G401 (cell line): ENCODE results near the gene CCDC61. TPM values are rescaled to one million over a fixed set of nuclear protein-coding genes. Genes with fewer than 3 reads are reported as not detected.

Source experiments
- DNase-seq: peaks from one replicate; pipeline ENCODE4 v3.0.0-alpha.2; 2015; ENCODE audit warnings: low spot score
- in situ Hi-C: cut with HindIII; loops from 2 replicates; pipeline ENCODE4 v1.10.0; 2016; ENCODE audit warnings: low sequenced_read_pairs, mixed read lengths
- total RNA-seq: library from RNA; depleted of rRNA; stranded (reverse); fragments of >200 nt; shearing (Covaris generic); gene quantifications from 2 replicates; pipeline ENCODE4 v1.2.3, GENCODE V29; 2014; rRNA removed

The CCDC61 gene
- 6.6 and 9.5 TPM in 2 replicates for total RNA-seq

- in situ Hi-C loops: no loop called here
- peak; percentile 100 for DNase-seq
These were observed at the start of gene CCDC61 for GRCh38 chr19:45994998-45995714. Gene CCDC61, plus strand, starts transcription at chr19:45995467. Its CDS starts 7,552 bp downstream, at chr19:46003019.

GRCh38 chr19:45947926-45948325, 47.3 kb upstream of the CCDC61 start:
- DNase-seq: no peak
- in situ Hi-C loops: no loop called here

DNA sequence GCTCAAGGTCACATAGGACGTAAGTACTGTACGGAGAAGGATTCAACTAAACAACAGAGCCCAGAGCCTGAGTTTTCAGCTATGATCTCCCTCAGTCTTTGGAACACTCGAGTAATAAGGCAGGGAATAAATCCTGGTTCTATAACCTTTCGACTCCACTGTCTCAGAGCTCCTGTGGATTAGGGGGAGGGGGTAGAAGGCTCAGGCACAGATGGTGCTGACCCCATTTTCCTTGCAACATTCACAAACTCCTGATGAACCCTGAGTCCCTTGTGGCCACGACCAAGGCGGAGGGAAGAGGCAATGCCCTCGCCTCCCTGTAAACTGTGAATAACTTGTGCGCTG, 43.0 kb upstream of the CCDC61 start:
- in situ Hi-C loops: no loop called here
- no peak for DNase-seq

DNA sequence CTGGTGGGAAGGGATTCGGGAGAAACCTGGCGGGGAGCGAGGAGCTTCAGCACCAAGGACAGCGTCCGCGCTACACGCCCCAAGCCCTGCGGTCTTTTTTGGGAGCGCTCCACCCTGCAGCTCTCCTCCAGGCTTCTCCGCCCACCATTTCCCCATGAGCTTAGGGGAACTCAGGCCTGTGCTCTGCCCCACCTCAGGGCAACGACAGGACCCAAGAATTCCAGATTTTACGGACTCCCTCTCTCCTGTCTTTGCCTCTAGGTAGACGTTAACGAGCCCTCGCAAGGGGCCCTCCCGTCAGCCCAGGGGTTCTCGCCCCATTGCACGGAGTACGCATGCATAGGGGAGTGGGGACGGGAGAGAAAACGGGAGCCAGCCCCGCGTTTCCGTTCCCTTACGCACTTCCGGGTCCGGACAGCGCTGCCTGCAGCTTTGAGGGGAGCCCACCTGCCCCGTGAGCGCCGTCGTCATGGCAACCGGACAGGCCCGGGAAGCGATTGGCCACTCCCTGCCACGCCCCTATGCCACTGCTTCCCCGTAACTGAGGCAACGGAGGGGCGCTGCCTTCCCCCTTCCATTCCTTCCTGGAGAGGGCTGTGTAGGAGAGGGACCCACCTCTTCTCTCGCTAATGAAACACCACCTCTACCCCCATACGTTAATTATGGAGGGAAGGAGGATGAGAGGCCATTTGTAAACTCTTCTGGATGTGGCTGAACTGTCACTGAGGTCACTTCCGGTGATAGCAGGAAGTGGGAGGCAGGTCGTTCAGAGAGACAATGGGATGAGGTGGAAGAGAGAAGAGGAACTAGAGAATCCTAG, 42.4 kb upstream of the CCDC61 start:
- in situ Hi-C loops: no loop called here
- peak; percentile 45 for DNase-seq

- DNase-seq: no peak
- in situ Hi-C loops: no loop called here
These were observed 41.6 kb upstream of the CCDC61 start for GRCh38 chr19:45953676-45954075.

DNA sequence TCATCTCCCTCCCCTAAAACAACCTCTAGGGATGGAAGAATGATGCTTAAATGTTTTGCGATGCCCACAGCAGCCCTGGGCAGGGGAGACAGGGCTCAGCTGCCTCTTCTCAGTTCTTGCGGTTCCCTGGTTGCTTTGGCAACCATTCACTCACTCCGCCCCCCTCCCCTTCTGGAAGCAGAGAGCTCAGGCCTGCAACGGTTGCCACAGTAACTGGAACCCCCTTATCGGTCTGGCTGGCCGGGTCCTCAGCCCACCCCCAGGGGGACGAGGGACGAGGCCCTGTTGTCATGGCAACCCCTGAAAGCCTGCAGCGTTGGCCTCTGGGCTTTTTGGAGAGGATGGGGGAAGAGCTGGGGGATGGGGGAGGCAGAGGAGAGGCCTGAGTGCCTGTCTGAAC, 41.1 kb upstream of the CCDC61 start:
- in situ Hi-C loops: no loop called here
- no peak for DNase-seq

DNA sequence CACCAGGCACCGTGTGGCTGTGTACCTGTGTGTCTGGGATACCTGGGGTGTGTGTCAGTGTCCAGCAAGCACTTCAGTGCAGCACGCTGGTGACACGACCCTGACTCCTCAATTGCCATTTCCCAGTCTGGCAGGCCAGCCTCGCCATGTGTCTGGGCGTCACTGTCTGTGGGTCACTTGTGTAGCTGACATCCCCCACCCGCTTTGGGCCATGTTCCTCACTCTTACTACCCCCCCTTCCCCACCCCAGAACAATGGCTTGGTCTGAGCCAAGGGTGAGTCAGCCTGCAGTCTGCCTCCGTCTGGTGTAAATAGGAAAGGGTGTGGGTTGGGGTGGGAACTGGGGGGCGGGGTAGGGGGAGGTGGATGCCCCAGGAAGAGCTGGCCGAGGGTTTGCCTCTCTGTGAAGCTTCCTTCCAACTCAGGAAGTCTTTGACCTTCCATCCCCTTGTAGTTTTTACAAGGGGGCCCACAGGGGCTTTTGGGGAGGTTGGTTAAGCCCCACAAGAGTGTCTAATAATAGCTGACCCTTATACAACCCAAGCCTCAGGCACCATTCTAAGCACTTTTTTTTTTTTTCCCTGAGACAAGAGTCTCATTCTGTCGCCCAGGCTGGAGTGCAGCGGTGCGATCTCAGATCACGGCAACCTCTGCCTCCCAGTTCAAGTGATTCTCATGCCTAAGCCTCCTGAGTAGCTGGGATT, 39.2 kb upstream of the CCDC61 start:
- DNase-seq: no peak
- in situ Hi-C loops: no loop called here

DNA sequence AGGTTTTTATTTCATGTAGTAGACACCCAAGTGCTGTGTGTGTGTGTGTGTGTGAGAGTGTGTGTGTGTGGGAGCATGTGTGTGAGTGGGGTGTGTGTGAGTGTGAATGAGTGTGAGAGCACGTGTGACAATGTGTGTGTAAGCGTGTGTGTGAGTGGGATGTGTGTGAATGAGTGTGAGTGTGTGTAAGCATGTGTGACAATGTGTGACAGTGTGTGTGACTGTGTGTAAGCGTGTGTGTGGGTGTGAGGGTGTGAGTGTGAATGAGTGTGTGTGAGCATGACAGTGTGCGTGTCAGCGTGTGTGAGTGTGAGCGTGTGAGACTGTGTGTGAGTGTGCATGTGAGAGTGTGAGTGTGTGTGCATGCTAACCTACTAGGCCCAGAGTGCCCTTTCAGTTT, 36.9 kb upstream of the CCDC61 start:
- in situ Hi-C loops: no loop called here

DNA sequence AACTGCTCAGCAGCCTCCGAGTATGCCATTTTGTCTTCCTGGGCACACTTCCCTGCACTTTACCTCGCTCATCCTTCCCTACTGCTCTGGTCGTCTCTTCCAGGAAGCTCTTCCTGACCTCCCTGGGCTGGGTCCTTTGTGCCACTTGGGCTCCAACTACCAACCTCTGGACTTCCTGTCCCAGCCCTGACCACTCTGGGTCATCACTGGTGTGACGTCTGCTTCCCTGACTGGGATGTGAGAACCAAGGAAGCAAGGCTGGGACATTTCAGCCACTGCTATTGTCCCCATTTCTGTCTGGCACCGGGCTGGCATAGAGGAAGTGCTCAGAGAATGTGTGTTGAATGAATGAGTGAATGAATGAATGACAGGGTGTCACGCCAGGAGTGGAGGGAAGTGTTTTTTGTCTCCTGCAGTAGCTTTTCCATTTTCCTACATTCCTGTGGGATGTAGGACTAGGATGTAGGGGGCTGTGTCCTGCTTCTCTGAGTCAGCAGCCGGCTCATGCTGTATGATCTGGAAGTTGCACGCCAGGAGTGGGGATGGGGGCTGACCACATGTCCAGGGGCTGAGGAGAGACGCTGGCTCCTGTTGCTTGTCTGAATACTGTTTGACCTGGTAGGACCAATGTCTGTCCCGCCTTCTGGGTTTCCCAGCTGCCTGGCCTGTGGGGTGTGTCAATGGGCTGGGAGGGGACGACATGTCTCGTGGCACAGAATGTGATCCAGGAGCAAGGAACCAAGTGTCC, 36.3 kb upstream of the CCDC61 start:
- DNase-seq: no peak
- in situ Hi-C loops: no loop called here

More for the DNA sequence above, 36.9 kb upstream of the CCDC61 start:
- no peak for DNase-seq

GRCh38 chr19:45959517-45960025, 35.7 kb upstream of the CCDC61 start:
- in situ Hi-C loops: no loop called here
- no peak for DNase-seq

DNA sequence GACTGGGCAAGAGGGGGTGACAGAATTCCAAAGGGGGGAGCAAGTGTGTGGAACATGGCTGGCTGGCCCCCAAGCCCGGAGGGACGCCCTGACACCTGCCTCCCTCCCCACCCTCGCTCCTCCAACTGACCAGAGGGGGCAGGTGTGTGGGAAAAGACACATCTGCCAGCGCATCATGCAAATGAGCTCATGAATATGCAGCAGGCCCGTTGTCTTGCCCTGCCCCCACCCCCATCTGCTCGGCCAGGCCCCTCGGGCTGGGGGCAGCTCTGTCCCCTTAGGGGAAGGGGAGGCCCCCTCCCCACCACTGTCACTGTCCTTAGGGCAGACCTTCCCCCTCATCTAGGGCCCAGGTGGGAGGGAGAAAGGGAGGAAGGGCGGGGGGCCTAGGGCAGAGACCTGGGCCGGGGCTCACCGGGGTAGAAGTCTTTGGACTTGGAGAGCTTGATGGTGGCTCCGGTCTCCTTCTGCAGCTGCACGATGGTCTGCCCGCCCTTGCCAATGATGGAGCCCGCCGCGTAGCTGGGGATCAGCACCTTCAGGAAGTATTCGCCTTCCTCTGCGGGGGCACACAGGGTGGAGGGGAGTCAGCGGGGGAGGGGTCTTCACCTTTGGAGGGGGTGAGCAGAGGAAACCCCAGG, 34.6 kb upstream of the CCDC61 start:
- no peak for DNase-seq
- in situ Hi-C loops: no loop called here

- in situ Hi-C loops: no loop called here
- DNase-seq: no peak
These were observed 33.2 kb upstream of the CCDC61 start for GRCh38 chr19:45962021-45962420.

DNA sequence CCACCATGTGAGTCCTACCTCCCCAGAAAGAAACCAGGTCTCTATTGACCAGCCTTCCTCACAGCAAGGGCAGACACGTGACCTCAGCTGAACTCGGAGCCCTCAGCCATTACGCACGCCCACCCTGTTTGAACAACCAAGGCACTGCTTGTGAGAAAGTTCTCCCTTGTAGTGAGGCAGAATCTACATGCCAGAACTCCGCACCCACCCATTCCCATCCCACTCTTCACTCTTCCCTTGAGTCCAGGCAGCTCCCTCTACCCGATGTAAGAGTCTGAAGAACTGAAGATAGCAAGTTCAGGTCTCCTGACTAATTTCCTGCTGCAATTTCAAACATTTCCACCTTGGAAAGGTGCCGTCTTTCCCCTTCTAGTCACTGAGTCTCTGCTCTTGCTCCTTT, 28.0 kb upstream of the CCDC61 start:
- DNase-seq: no peak
- in situ Hi-C loops: no loop called here

- DNase-seq: no peak
- in situ Hi-C loops: no loop called here
These were observed 26.6 kb upstream of the CCDC61 start for GRCh38 chr19:45968626-45969025.

DNA sequence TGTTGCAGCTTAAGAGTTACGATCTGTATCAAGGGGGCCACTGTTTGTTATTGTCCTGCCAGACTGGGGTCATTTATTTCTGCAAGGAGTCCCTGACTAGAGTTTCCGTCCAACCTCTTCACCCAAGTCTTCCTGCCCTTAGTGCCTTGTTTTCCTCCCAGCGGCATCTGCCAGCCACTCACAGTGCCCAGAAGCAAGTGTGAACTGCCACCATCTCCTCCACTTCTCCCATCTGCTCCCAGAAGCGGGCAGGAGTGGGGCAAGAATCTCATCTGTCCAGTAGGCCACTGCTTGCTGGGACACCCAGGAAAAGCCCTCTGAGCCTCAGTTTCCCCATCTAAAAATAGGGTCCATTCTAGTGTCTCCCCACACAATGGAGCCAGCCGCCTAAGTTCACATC, 25.6 kb upstream of the CCDC61 start:
- DNase-seq: no peak
- in situ Hi-C loops: no loop called here

GRCh38 chr19:45971260-45971902, 23.9 kb upstream of the CCDC61 start:
- in situ Hi-C loops: no loop called here
- peak; percentile 19 for DNase-seq

- peak; percentile 42 for DNase-seq
- in situ Hi-C loops: no loop called here
These were observed 23.0 kb upstream of the CCDC61 start for GRCh38 chr19:45972081-45972946.
